ENCODE data around the gene ARCN1.
"Not testable (repeated sequence)": the region's sequence is repeated elsewhere in the genome, so short reads cannot be mapped to it uniquely, and the experiment has no call there.

ARCN1 gene

GRCh38 chr11:118544010-118544646 is 28.1 kb upstream of the ARCN1 start:
- no peak for DNase-seq (ENCODE audit: low read depth in 2 of 2, low spot score in 1 of 2)

DNA sequence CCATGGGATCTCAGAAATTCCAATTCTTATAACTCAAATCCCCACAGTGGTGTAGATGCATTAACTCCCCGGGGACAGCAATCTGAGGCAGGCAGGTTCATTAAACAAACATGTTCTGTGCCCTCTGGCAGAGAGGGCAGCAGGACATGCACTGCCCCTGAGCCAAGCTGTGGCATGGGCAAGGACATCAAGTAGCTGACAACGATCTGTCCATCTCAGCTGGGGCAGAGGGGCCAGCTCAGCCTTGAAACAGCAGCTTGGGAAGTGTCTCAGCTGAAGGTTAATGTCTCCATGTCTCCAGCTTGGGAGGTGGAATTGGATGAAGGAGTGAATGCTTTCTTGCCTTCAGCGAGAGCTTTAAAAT is 27.6 kb upstream of the ARCN1 start:
- DNase-seq (ENCODE audit: low read depth in 2 of 2, low spot score in 1 of 2) = no peak

DNA sequence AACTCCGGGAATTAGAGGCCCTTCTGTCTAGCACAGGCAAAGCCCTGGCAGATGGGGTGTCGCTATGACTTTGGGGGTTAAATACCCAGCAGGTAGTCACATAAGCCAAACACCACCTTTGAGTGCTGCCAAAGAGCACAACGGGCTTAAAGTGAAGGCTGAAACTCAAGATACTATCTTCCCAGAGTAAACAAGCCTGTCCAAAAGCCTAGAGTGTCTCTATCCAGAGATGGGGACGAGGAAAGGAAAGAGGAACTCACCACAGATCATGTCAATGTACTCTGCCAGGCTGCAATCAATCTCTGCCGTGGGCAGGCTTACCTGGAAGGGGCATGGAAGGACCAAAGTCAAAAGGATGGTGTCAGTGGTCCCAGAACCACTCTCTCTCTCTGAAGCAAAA is 26.7 kb upstream of the ARCN1 start:
- DNase-seq (ENCODE audit: low read depth in 2 of 2, low spot score in 1 of 2) = no peak

GRCh38 chr11:118547132-118547531 is 25.1 kb upstream of the ARCN1 start:
- DNase-seq (ENCODE audit: low read depth in 2 of 2, low spot score in 1 of 2) = no peak

GRCh38 chr11:118552341-118552740 is 19.9 kb upstream of the ARCN1 start:
- DNase-seq (ENCODE audit: low read depth in 2 of 2, low spot score in 1 of 2) = no peak

GRCh38 chr11:118560806-118561205 is 11.4 kb upstream of the ARCN1 start:
- DNase-seq (ENCODE audit: low read depth in 2 of 2, low spot score in 1 of 2) = no peak

- no peak for DNase-seq (ENCODE audit: low read depth in 2 of 2, low spot score in 1 of 2)
These were observed 7.2 kb upstream of the ARCN1 start for GRCh38 chr11:118565051-118565450.

DNA sequence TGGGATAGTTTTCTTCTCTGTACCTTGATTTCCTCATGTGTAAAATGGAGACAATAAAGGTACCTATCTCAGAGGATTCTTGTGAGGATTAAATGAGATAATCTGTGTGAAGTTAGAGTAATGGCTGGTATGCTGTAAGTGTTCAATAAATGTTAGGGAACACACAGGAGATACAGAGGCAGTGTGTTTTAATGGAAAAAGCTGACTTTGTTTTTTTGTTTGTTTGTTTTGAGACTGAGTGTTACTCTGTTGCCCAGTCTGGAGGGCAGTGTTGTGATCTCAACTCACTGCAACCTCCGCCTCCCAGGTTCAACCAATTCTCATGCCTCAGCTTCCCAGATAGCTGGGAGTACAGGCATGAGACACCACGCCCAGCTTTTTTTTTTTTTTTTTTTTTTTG is 2.5 kb upstream of the ARCN1 start:
- no peak for DNase-seq (ENCODE audit: low read depth in 2 of 2, low spot score in 1 of 2)

GRCh38 chr11:118570787-118571186 is 1.4 kb upstream of the ARCN1 start:
- DNase-seq (ENCODE audit: low read depth in 2 of 2, low spot score in 1 of 2) = no peak

DNA sequence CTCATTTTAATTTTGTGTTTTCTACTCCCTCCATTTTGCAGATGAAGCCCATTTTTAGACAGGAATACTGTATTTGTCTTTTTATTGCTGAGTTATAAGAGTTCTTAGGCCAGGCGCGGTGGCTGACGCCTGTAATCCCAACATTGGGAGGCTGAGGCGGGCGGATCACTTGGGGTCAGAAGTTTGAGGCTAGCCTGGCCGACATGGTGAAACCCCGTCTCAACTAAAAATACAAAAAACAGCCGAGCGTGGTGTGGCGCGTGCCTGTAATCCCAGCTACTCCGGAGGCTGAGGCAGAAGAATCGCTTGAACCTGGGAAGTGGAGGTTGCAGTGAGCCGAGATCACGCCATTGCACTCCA is 528 bp upstream of the ARCN1 start:
- not testable (repeated sequence) for DNase-seq (ENCODE audit: low read depth in 2 of 2, low spot score in 1 of 2)

DNA sequence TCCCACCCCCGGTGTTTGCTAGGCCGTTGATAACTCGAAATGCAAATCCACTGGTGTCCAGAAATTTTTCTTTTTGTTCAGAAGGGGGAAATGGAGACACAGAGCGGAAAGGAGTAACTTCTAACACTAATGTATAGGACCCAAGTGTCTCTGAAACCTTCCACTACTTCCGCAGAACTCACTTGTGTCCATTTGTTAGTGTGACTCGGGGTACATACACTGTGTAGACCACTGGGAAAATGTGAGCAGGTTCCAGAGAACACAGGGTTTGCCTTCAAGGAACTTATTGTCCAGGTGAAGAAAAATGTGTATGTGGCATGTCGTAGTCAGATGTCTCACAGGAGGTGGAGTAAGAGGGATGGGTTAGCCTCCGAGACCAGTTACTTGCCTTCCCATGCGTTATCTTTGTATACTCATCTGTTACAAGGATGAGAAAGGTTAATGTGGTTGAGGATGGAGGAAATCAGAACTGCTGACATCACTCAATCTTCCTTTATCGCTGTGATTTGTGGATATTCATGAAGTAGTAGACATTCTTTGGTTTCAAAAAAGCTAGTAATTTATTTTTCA is 857 bp downstream of the ARCN1 start:
- DNase-seq (ENCODE audit: low read depth in 2 of 2, low spot score in 1 of 2) = no peak

GRCh38 chr11:118574636-118575035 is 2.4 kb downstream of the ARCN1 start:
- no peak for DNase-seq (ENCODE audit: low read depth in 2 of 2, low spot score in 1 of 2)

DNA sequence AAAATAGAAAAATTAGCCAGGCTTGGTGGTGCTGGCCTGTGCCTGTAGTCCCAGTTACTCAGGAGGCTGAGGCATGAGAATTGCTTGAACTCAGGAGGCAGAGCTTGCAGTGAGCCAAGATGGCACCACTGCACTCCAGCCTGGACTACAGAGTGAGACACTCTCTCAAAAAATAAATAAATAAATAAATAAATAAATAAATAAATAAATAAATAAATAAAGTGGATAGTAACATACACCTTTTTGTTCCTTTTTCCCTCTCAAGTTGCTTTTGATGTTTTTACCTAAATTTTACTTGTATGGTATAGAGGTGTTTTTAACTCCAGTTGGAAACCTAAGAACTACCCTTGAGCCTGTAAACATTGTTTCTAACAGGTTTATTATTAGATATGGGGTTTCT is 5.8 kb downstream of the ARCN1 start:
- not testable (repeated sequence) for DNase-seq (ENCODE audit: low read depth in 2 of 2, low spot score in 1 of 2)

GRCh38 chr11:118581057-118581456 is 8.8 kb downstream of the ARCN1 start:
- no peak for DNase-seq (ENCODE audit: low read depth in 2 of 2, low spot score in 1 of 2)

- DNase-seq (ENCODE audit: low read depth in 2 of 2, low spot score in 1 of 2) = no peak
These were observed 15.7 kb downstream of the ARCN1 start for GRCh38 chr11:118587952-118588351.

- no peak for DNase-seq (ENCODE audit: low read depth in 2 of 2, low spot score in 1 of 2)
These were observed 20.6 kb downstream of the ARCN1 start for GRCh38 chr11:118592616-118593367.

DNA sequence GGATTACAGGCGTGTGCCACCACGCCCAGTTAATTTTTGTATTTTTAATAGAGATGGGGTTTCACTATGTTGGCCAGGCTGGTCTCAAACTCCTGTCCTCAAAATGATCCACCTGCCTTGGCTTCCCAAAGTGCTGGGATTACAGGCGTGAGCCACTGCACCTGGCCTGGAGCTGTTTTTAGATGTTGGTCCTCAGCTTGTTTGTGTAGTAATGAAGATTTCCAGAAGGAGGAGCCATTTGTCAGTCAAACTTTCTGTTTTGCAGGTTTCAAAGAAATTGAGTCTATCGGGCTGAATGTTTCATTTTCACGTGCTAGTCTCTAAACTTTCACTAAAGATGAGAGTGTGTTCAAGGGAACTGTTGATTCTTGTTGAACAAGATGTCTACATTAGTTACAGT is 22.8 kb downstream of the ARCN1 start:
- not testable (repeated sequence) for DNase-seq (ENCODE audit: low read depth in 2 of 2, low spot score in 1 of 2)

GRCh38 chr11:118596224-118597146 is 24.3 kb downstream of the ARCN1 start:
- DNase-seq (ENCODE audit: low read depth in 2 of 2, low spot score in 1 of 2) = no peak

DNA sequence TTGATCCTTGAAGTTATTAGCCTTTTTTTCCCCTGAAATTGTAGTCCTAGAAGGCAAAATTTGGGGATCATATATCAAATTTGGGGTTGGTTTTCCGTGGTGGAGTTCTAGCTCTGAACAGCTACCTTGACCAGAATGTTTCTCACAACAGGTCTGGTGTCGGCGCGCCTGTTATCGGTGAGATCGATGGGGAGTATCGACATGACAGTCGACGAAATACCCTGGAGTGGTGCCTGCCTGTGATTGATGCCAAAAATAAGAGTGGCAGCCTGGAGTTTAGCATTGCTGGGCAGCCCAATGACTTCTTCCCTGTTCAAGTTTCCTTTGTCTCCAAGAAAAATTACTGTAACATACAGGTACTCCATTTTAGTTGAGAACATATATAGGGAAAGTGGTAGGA is 25.3 kb downstream of the ARCN1 start:
- DNase-seq (ENCODE audit: low read depth in 2 of 2, low spot score in 1 of 2) = no peak

DNA sequence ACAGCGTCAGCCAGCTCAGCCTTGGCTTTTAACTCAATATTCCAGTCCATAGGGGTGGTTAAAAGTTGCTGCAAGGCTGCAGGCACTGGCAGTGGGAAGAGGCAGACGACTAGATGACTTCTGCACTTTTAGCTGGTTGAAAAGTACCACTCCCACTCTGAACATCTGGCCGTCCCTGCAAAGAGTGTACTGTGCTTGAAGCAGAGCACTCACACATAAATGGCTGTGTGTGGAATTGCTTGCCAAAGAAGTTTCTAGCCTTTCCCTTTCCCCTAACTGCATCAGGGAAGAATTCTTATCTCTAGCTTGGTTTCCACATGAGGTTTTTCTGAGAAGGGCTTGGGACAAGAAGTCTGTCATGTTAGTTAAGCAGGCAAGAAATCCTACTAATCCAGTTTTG is 30.1 kb downstream of the ARCN1 start:
- no peak for DNase-seq (ENCODE audit: low read depth in 2 of 2, low spot score in 1 of 2)

- DNase-seq (ENCODE audit: low read depth in 2 of 2, low spot score in 1 of 2) = not testable (repeated sequence)
These were observed 31.5 kb downstream of the ARCN1 start for GRCh38 chr11:118603709-118604108.

- no peak for DNase-seq (ENCODE audit: low read depth in 2 of 2, low spot score in 1 of 2)
These were observed 32.4 kb downstream of the ARCN1 start for GRCh38 chr11:118604566-118604965.

Data from stimulated activated CD8-positive, alpha-beta memory T cell treated with anti-CD3 and anti-CD28 coated beads, Interleukin-4, amount 100 ng/mL, for 1 hour (primary cell).